ENCODE results near the gene REXO2. TPM values are rescaled to one million over a fixed set of nuclear protein-coding genes. Genes with fewer than 3 reads are reported as not detected.

Gene REXO2
- total RNA-seq, 2 experiments from 2014 or later, result 61.7 to 64.8 TPM

DNA sequence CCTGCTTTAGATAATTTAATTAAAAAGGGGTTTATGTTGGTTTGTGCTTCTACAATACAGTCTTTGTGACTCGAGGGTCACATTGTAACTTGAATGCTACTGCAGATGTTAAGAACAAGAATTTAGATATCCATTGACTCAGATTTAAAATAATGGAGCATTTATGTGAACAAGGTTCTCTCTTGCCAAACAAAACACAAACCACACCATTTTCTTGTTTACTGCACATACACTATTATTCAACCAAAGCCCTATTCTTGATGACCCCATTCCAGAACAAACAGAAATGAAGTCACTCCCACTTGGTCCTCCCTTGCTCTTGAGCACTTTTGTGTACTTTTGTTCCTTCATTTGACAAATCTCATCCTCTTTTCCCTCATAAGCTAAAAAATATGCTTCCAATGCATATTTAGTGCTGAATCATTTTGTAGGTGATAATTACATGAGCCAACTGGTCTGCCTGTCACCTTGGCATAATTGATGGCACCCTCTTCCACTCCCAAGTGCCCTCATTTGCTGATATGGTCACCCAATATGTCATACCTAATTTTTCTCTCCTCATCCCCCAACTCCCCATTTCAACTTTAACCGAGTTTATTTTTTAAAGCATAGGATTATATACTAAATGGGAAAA lies 41.8 kb upstream of the REXO2 start:
- Mint-ChIP-seq H3K27ac (no peak overlapping the region), H3K36me3 (ENCODE audit: low read depth) (peaks cover 21% of the 10 kb centered on the region), H3K27me3 (no peaks in the 10 kb centered on the region), H3K4me1 (ENCODE audit: low read depth) (peaks cover 22% of the 10 kb centered on the region), H3K9me3 (no peaks in the 10 kb centered on the region), H3K4me3 (no peak overlapping the region)
- TF ChIP-seq, protein P1, sequence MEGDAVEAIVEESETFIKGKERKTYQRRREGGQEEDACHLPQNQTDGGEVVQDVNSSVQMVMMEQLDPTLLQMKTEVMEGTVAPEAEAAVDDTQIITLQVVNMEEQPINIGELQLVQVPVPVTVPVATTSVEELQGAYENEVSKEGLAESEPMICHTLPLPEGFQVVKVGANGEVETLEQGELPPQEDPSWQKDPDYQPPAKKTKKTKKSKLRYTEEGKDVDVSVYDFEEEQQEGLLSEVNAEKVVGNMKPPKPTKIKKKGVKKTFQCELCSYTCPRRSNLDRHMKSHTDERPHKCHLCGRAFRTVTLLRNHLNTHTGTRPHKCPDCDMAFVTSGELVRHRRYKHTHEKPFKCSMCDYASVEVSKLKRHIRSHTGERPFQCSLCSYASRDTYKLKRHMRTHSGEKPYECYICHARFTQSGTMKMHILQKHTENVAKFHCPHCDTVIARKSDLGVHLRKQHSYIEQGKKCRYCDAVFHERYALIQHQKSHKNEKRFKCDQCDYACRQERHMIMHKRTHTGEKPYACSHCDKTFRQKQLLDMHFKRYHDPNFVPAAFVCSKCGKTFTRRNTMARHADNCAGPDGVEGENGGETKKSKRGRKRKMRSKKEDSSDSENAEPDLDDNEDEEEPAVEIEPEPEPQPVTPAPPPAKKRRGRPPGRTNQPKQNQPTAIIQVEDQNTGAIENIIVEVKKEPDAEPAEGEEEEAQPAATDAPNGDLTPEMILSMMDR (IDR thresholded peaks at IDR 0.05), result no peak
- intact Hi-C loops (cut with micrococcal nuclease), result no loop called here
- ChIA-PET POLR2A (no interaction called here), CTCF (interaction anchor here (0.8 to 1.6 kb wide), 4 partner anchors 11 to 137 kb away, joined by 4 to 7 read pairs (median 4); no protein-coding TSS in a partner anchor)
- ATAC-seq (no peak), DNase-seq (no peak)

GRCh38 chr11:114398303-114398920 lies 40.9 kb upstream of the REXO2 start:
- ChIA-PET CTCF (interaction anchor here (0.8 to 1.6 kb wide), 4 partner anchors 12 to 138 kb away, joined by 4 to 7 read pairs (median 4); no protein-coding TSS in a partner anchor), POLR2A (no interaction called here)
- H3K4me3 Mint-ChIP-seq, result peak overlapping the region; percentile 97
- DNase-seq (no peak), ATAC-seq (no peak)
- TF ChIP-seq, protein P1 (IDR thresholded peaks at IDR 0.05), result no peak
- no peaks in the 10 kb centered on the region for H3K27me3 Mint-ChIP-seq
- H3K4me1 Mint-ChIP-seq (ENCODE audit: low read depth), result peaks cover 28% of the 10 kb centered on the region
- H3K27ac Mint-ChIP-seq, result peak overlapping the region; percentile 99
- H3K36me3 Mint-ChIP-seq (ENCODE audit: low read depth), result peaks cover 26% of the 10 kb centered on the region
- no peaks in the 10 kb centered on the region for H3K9me3 Mint-ChIP-seq
- intact Hi-C loops (cut with micrococcal nuclease), result no loop called here

GRCh38 chr11:114399490-114400215 lies 39.6 kb upstream of the REXO2 start:
- ATAC-seq (peak; percentile 7), DNase-seq (no peak)
- no peaks in the 10 kb centered on the region for H3K27me3 Mint-ChIP-seq
- no peaks in the 10 kb centered on the region for H3K9me3 Mint-ChIP-seq
- TF ChIP-seq, protein P1 (IDR thresholded peaks at IDR 0.05), result no peak
- intact Hi-C loops (cut with micrococcal nuclease), result loop anchor here (2.0 kb wide), 1 partner anchor 39 kb away; the partner anchor contains the start of gene REXO2
- ChIA-PET CTCF (interaction anchor here (1.2 kb wide), 1 partner anchor 52 kb away, joined by 3 read pairs; no protein-coding TSS in a partner anchor), POLR2A (no interaction called here)
- peak overlapping the region; percentile 97 for H3K4me3 Mint-ChIP-seq
- peaks cover 32% of the 10 kb centered on the region for H3K36me3 Mint-ChIP-seq (ENCODE audit: low read depth)
- peak overlapping the region; percentile 99 for H3K27ac Mint-ChIP-seq
- H3K4me1 Mint-ChIP-seq (ENCODE audit: low read depth), result peaks cover 36% of the 10 kb centered on the region

GRCh38 chr11:114400216-114400914 lies 38.9 kb upstream of the REXO2 start, which contains the start of the genes C11orf71 and RBM7:
Gene C11orf71 (minus strand): TSS chr11:114400511. CDS start chr11:114400331, 180 bp downstream.
Gene RBM7 (plus strand): TSS chr11:114400666. CDS start chr11:114400672, 6 bp downstream.
- ATAC-seq (peak; percentile 96), DNase-seq (peak; percentile 98)
- intact Hi-C loops (cut with micrococcal nuclease), result loop anchor here (2.0 kb wide), 1 partner anchor 38 kb away; the partner anchor contains the start of gene REXO2
- H3K4me1 Mint-ChIP-seq (ENCODE audit: low read depth), result peaks cover 42% of the 10 kb centered on the region
- peaks cover 38% of the 10 kb centered on the region for H3K36me3 Mint-ChIP-seq (ENCODE audit: low read depth)
- POLR2A ChIA-PET, result no interaction called here
- no peaks in the 10 kb centered on the region for H3K9me3 Mint-ChIP-seq
- no peaks in the 10 kb centered on the region for H3K27me3 Mint-ChIP-seq
- TF ChIP-seq, protein P1 (IDR thresholded peaks at IDR 0.05), result no peak
- H3K4me3 Mint-ChIP-seq, result peak within 1 kb of the TSS; percentile 97
- peak within 1 kb of the TSS; percentile 99 for H3K27ac Mint-ChIP-seq
- CTCF ChIA-PET, result interaction anchor here (0.8 to 1.2 kb wide), 2 partner anchors 11 to 53 kb away, joined by 3 read pairs; no protein-coding TSS in a partner anchor
